LHCN-M2 (cell line): ENCODE data around the gene CHCHD6. TPM values are rescaled to one million over a fixed set of nuclear protein-coding genes. Genes with fewer than 3 reads are reported as not detected.

Experiments
- DNase-seq: peaks from one replicate; pipeline ENCODE4 v3.0.0-alpha.2; 2012; ENCODE audit warnings: low read depth
- total RNA-seq: library from RNA; depleted of rRNA; stranded (reverse); fragments of >200 nt; gene quantifications from 2 replicates; pipeline ENCODE4 v1.2.3, GENCODE V29; 2014

CHCHD6 gene
- total RNA-seq, 1 experiment from 2014 or later: 23.5 TPM

DNA sequence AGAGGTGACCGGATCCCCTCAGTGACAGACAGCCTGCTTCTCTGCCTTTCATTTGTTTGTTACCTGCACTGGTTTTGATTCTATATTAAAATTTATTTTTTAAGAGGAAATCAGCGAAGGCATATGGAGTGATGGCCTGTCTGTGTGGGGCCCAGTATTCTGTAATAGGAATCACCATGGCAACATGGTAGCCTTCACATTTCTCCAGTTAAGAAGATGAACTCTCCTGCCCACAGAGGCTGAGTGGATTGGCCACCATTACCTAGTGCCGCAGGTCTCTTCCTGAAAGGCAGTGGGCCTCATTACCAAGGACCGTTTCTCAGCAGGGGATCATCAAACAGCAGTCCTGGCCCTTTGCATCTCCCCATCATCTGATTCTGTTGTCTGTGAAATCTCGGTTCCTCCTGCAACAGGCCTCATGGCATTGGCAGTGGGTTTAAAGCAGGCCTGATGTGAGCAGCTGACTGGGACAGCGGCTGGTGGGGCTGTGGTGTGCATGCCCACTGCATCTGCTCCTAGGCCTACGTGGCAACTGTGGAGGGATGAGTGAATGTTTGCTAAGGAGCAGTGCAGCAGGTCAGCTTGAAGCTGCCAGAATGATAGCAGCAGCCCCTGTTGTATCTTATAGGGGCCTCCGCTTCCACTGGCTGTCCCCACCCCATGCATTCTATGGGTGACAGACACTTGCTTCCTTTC lies 114.5 kb downstream of the CHCHD6 start:
- DNase-seq: no peak

- DNase-seq: no peak
These were observed 122.7 kb downstream of the CHCHD6 start for GRCh38 chr3:126826693-126827092.

- peak; percentile 11 for DNase-seq
These were observed 123.1 kb downstream of the CHCHD6 start for GRCh38 chr3:126827121-126827520.

DNA sequence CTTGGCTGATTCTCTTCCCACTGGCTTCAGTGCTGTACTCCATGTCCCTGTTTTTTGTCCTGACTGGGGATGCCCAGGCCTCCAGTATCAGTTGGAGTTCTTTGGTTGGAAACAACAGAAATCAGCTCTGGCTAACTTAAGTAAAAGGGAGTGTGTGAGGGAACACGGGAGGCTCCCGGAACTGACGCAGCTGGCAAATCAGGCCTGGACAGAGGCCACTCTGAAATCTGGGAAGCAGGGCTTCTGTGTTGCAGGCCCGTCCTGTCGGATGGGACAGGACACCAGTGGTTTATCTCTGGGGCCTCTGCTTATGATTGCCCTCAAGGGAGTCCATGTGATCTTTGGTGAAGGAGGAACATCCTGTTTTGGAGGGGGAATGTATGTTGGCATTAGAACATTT lies 124.3 kb downstream of the CHCHD6 start:
- DNase-seq: no peak

GRCh38 chr3:126832933-126833332 lies 128.9 kb downstream of the CHCHD6 start:
- DNase-seq: no peak

- peak; percentile 13 for DNase-seq
These were observed 130.8 kb downstream of the CHCHD6 start for GRCh38 chr3:126834596-126835471.

- peak; percentile 50 for DNase-seq
These were observed 131.6 kb downstream of the CHCHD6 start for GRCh38 chr3:126835472-126836219.

DNA sequence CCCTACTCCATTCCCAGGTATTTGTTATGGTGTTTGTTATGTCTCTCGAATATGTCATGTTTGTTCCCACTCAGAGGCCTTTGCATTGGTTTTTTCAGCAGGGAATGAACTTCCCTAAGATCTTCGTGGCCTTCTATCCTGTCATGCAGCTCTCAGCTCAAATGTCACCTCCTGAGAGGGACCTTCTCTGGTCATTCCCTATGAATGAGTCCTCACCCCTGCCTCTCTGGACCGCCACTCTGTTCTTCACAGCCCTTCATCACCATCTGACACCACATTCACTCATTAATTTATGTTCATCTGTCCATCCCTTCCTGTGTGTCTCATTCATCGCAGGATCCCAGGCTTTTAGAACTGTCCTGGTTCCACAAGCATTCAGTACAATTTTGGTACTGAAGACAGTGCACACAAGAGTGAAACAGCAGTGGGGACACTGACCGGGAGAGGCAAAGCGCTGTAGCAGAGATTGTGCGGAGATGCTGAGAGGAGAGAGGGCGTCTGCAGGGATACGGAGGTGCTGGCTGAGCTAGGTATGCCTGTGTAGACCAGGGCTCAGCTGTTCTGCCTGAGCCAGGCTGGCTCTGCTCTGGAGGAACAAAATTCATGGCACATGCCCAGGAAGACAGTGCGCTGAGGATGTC lies 132.3 kb downstream of the CHCHD6 start:
- no peak for DNase-seq

- DNase-seq: no peak
These were observed 133.7 kb downstream of the CHCHD6 start for GRCh38 chr3:126837773-126838172.

- no peak for DNase-seq
These were observed 142.1 kb downstream of the CHCHD6 start for GRCh38 chr3:126845920-126846715.

GRCh38 chr3:126847061-126847460 lies 143.0 kb downstream of the CHCHD6 start:
- DNase-seq: no peak

DNA sequence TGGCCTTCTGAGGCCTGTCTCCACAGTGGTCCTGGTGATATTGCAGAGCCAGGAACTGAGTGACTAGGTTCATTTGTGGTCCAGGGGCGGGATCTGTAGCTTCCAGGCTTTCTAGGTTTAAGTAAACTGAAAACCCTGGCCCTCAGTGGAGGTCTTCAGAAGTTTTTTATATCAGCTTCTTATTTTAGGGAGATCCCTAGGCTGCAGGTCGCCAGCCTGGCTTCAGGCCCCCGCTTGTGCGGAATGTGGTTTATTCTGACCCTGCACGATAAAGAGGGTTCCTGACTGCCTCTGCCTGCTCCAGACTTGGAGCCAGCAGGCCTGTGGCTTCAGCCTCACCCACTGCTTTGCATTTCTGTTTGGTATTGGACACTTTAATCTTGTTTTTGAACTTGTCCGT lies 145.0 kb downstream of the CHCHD6 start:
- DNase-seq: no peak

DNA sequence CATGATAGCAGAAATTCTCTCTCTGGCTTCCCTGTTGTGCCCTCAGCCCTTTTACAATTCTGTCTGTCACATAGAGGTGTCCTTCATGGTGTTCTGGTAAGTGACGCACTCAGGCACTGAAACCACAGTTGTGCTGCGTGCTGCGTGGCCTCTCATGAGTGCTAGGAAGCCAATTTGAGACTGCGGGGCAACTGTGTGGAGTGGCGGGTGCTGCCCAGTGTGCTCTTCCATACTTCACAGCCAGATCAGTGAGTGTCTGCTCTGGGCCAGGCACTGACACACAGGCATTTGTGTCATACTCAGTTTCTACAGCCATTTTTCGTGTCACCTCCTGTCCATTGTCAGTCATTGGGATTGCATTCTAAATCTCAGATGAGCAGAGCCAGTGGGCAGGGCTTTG lies 145.7 kb downstream of the CHCHD6 start:
- no peak for DNase-seq

GRCh38 chr3:126850370-126851085 lies 146.5 kb downstream of the CHCHD6 start:
- DNase-seq: peak; percentile 39

DNA sequence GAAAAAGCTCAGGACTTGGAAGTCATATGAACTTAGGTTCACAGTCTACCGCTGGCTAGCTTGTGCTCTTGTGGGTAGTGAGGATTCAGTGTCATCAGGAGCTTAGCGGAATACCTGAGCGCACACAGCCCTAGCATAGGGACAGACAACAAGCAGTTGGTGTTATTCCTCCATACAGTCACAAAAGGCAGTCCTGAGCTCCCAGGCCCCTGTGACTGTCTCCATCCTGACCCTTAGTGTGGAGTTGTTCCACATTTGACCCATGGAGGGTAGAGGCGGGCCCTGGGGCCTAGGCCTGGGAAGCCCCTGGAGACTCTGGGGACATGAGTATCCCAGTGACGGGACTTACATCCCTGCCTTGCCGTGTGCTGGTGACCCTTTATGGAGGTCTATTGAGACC lies 147.3 kb downstream of the CHCHD6 start:
- DNase-seq: no peak

- no peak for DNase-seq
These were observed 147.9 kb downstream of the CHCHD6 start for GRCh38 chr3:126851934-126852333.

- no peak for DNase-seq
These were observed 148.5 kb downstream of the CHCHD6 start for GRCh38 chr3:126852511-126852910.

DNA sequence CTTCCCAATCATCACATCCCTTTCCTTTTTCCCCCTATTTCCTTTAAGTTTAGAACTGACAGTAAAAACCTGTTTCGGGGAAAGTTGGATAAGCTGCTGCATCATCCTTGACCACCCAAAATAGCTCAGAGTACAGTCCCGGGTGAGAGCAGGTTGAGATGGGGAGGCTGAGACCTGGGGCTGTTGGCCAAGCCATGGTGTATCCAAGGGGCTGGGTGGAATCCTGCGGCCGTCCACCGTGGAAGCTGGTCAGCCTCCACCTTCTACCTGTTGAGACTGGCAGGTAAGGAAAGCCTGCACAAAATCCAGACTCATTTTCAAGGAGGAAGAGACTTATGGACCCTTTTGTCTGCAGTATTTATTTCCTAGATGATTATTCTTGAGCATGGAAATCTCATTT lies 150.6 kb downstream of the CHCHD6 start:
- no peak for DNase-seq

- no peak for DNase-seq
These were observed 151.3 kb downstream of the CHCHD6 start for GRCh38 chr3:126855374-126855773.

DNA sequence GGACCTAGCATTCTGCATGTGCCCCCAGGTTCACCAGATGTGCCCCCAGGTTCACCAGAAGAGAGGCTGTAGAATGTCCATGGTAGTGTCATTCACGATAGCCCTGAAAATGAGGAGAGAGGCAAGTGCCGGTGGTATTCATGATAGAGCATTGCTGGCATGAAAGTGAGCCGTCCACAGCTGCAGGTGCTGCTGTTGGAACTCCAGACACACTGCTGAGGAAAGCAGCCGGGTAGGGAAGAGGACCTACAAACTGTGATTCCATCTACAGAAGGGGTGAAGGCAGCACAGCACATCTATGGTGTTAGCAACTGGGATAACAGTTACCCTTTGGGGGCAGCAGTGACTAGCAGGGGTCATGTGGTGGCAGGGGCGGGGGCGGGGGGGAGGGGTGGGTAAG lies 153.9 kb downstream of the CHCHD6 start:
- DNase-seq: no peak
